ENCODE results near the gene PRR22. TPM values are rescaled to one million over a fixed set of nuclear protein-coding genes. Genes with fewer than 3 reads are reported as not detected.

Gene PRR22
- polyA plus RNA-seq (2011; rRNA removed) (0.16 and 0.17 TPM in 2 replicates), polyA minus RNA-seq (2011; rRNA and poly(A)+ RNA removed) (not detected in 2 replicates)

DNA sequence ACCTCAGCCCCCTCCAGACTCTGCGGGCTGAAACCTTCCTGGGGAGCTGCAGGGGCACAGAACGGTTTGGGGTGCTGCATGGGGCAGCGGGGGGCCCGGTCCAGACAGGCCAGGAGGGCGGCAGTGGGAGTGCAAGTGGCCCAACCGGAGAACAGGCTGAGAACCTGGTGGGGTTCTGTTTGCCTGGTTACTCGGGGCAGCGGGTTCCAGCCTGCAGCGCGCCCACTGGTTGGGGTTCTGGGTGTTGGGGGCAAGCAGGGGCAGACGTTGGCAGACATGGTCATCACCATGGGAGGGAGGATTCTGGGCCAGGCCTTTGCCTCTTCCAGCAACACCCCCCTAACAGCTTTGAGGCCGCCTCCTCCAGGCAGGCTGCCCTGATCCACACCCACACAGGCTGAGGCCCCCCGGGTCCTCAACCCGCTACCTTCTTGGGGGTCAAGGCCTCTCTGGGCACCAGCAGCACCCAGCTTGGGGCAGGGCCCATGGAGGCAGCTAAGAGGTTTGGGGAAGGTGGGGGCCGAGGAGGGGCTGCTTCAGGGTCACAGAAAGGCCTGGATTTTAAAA, at the start of gene PRR22:
Gene PRR22 (minus strand): TSS at position 166 of the 567 bp plus-strand sequence. CDS start 86 bp downstream, at position 80.
- CTCF ChIA-PET: interaction anchor here (0.7 to 1.1 kb wide), 2 partner anchors 11 to 19 kb away, joined by 3 to 4 read pairs; no protein-coding TSS in a partner anchor
- Histone ChIP-seq H3K9me3 (ENCODE audit: control insufficient read depth, insufficient read depth, low read length) (no peaks in the 10 kb centered on the region), H3K4me3 (ENCODE audit: low read depth, low read length) (no peak within 1 kb of the TSS), H3K27ac (ENCODE audit: low read depth, low read length) (no peak within 1 kb of the TSS), H3K27me3 (ENCODE audit: control insufficient read depth, insufficient read depth, low read length) (no peaks in the 10 kb centered on the region)
- TF ChIP-seq, protein P1, sequence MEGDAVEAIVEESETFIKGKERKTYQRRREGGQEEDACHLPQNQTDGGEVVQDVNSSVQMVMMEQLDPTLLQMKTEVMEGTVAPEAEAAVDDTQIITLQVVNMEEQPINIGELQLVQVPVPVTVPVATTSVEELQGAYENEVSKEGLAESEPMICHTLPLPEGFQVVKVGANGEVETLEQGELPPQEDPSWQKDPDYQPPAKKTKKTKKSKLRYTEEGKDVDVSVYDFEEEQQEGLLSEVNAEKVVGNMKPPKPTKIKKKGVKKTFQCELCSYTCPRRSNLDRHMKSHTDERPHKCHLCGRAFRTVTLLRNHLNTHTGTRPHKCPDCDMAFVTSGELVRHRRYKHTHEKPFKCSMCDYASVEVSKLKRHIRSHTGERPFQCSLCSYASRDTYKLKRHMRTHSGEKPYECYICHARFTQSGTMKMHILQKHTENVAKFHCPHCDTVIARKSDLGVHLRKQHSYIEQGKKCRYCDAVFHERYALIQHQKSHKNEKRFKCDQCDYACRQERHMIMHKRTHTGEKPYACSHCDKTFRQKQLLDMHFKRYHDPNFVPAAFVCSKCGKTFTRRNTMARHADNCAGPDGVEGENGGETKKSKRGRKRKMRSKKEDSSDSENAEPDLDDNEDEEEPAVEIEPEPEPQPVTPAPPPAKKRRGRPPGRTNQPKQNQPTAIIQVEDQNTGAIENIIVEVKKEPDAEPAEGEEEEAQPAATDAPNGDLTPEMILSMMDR (IDR thresholded peaks at IDR 0.05; ENCODE audit: low read depth, low read length): no peak
- no peak for DNase-seq (ENCODE audit: low read depth, low spot score)
- POLR2A ChIA-PET: interaction anchor here (0.6 to 0.7 kb wide), 2 partner anchors 41 to 57 kb away, joined by 3 to 10 read pairs; no protein-coding TSS in a partner anchor

DNA sequence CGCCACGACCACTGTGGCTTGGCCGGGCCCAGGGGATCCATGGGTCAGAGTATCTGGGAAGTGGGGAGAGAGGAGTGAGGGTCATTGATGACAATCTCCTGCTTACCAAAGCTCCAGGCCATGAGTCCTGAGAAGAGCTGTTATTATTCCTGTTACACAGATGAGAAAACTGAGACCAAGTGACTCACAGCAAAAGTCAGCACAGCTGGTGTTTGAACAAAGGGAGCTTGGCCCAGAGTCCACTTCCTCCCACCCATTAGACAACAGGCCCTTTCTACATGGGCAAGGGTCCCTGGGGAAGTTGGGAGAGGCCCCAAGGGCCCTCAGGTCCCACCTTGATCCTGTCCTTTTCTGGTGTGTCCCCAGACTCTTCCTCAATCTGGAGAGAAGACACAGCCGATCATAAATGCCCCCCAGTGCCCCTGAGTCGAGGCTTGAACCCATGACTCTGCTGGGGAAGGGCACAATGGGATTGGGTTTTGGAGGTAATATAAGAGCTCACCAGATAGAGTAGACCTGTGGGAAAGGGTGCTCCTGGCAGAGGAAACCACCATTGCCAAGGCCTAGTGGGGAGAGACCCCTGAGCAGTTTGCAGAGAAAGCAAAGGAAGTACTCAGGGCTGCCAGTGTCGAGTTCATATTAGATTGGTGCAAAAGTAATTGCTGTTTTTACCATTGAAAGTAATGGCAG, 48.1 kb upstream of the PRR22 start:
- TF ChIP-seq, protein P1 (IDR thresholded peaks at IDR 0.05; ENCODE audit: low read depth, low read length): no peak
- no peak for DNase-seq (ENCODE audit: low read depth, low spot score)
- CTCF ChIA-PET: interaction anchor here (1.9 kb wide), 1 partner anchor 29 kb away, joined by 7 read pairs; no protein-coding TSS in a partner anchor
- Histone ChIP-seq H3K27me3 (ENCODE audit: control insufficient read depth, insufficient read depth, low read length) (no peaks in the 10 kb centered on the region), H3K9me3 (ENCODE audit: control insufficient read depth, insufficient read depth, low read length) (no peaks in the 10 kb centered on the region; the same call in 1 of the 2 replicates), H3K4me3 (ENCODE audit: low read depth, low read length) (no peak overlapping the region), H3K27ac (ENCODE audit: low read depth, low read length) (no peak overlapping the region)
- POLR2A ChIA-PET: interaction anchor here (0.7 kb wide), 1 partner anchor 1764 kb away, joined by 8 read pairs; no protein-coding TSS in a partner anchor

DNA sequence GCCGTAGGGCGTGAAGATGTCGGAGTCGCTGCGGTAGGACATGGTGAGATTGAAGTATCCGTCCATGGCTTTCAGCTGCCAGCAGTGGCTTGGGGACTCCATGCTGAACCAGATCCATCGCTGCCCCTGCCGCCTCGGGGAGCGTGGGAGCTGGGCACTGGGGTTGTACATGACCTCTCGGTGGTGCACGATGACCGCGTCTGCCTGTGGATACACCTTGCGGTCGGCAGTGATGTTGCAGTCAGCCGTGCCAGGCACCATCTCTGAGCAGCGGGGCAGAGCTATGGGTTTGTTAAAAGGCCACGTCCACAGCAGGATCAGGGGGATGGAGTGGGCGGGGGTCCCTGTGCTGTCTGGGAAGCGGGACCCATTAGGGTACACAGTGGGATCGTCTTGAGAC, 47.5 kb upstream of the PRR22 start:
- no peak for DNase-seq (ENCODE audit: low read depth, low spot score)
- peaks cover 2% of the 10 kb centered on the region for H3K27me3 ChIP-seq (ENCODE audit: control insufficient read depth, insufficient read depth, low read length)
- no peak overlapping the region for H3K27ac ChIP-seq (ENCODE audit: low read depth, low read length)
- TF ChIP-seq, protein P1 (IDR thresholded peaks at IDR 0.05; ENCODE audit: low read depth, low read length): no peak
- H3K4me3 ChIP-seq (ENCODE audit: low read depth, low read length): no peak overlapping the region
- POLR2A ChIA-PET: no interaction called here
- CTCF ChIA-PET: interaction anchor here (1.9 kb wide), 1 partner anchor 28 kb away, joined by 7 read pairs; no protein-coding TSS in a partner anchor
- H3K9me3 ChIP-seq (ENCODE audit: control insufficient read depth, insufficient read depth, low read length): no peaks in the 10 kb centered on the region; the same call in 1 of the 2 replicates

DNA sequence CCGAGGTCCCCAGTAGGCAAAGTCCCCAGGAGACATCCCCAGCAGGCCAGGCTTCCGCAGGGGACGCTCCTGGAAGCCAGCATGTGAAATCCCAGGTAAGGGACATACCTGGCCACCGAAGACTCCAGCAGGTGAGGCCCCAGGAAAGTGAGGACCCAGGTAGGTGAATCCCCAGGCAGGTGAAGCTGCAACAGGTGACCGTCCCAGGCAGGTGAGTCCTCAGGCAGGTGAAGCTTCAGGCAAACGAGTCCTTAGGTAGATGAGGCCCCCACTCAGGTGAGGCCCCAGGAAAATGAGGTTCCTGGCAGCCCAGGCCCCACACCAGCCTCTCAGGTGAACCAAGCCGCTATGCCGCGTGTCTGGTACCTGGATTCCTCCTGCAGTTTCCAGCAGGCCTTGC, 46.6 kb upstream of the PRR22 start:
- H3K27ac ChIP-seq (ENCODE audit: low read depth, low read length): no peak overlapping the region
- ChIA-PET CTCF (no interaction called here), POLR2A (no interaction called here)
- H3K27me3 ChIP-seq (ENCODE audit: control insufficient read depth, insufficient read depth, low read length): peaks cover 2% of the 10 kb centered on the region
- no peaks in the 10 kb centered on the region; the same call in 1 of the 2 replicates for H3K9me3 ChIP-seq (ENCODE audit: control insufficient read depth, insufficient read depth, low read length)
- H3K4me3 ChIP-seq (ENCODE audit: low read depth, low read length): no peak overlapping the region
- TF ChIP-seq, protein P1 (IDR thresholded peaks at IDR 0.05; ENCODE audit: low read depth, low read length): no peak
- no peak for DNase-seq (ENCODE audit: low read depth, low spot score)
